ENCODE measurements around the gene AUTS2. TPM values are rescaled to one million over a fixed set of nuclear protein-coding genes. Genes with fewer than 3 reads are reported as not detected.

Gene AUTS2
- total and polyA plus RNA-seq, 10 of the 15 experiments (the other 5 are each of a cell fraction or from before 2014, with no cell fraction given) = 6.4 to 55.6 (median 21.6) TPM

DNA sequence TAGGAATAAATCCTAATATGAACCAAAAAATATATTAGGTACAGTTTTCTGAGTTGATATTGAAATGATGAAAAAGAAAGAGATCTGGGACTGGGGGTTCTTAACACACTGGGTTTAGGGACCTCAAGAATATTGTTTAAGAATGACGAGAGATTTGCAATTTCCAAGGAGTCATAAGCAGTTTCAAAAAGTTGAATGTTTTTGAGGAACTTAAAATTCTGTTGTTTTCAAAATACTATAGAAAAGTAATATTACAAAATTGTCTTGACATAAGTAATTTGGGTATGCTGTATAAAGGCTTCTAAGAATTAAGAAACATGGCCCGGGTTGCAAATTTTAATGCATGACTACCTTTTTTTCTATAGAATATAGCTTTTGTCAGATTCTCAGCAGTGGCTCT is 88.1 kb downstream of the AUTS2 start (continued):
- TF ChIP-seq, protein P1, sequence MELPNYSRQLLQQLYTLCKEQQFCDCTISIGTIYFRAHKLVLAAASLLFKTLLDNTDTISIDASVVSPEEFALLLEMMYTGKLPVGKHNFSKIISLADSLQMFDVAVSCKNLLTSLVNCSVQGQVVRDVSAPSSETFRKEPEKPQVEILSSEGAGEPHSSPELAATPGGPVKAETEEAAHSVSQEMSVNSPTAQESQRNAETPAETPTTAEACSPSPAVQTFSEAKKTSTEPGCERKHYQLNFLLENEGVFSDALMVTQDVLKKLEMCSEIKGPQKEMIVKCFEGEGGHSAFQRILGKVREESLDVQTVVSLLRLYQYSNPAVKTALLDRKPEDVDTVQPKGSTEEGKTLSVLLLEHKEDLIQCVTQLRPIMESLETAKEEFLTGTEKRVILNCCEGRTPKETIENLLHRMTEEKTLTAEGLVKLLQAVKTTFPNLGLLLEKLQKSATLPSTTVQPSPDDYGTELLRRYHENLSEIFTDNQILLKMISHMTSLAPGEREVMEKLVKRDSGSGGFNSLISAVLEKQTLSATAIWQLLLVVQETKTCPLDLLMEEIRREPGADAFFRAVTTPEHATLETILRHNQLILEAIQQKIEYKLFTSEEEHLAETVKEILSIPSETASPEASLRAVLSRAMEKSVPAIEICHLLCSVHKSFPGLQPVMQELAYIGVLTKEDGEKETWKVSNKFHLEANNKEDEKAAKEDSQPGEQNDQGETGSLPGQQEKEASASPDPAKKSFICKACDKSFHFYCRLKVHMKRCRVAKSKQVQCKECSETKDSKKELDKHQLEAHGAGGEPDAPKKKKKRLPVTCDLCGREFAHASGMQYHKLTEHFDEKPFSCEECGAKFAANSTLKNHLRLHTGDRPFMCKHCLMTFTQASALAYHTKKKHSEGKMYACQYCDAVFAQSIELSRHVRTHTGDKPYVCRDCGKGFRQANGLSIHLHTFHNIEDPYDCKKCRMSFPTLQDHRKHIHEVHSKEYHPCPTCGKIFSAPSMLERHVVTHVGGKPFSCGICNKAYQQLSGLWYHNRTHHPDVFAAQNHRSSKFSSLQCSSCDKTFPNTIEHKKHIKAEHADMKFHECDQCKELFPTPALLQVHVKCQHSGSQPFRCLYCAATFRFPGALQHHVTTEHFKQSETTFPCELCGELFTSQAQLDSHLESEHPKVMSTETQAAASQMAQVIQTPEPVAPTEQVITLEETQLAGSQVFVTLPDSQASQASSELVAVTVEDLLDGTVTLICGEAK (IDR thresholded peaks at IDR 0.05; ENCODE audit: borderline replicate concordance) = no peak
- TF ChIP-seq, protein P2, sequence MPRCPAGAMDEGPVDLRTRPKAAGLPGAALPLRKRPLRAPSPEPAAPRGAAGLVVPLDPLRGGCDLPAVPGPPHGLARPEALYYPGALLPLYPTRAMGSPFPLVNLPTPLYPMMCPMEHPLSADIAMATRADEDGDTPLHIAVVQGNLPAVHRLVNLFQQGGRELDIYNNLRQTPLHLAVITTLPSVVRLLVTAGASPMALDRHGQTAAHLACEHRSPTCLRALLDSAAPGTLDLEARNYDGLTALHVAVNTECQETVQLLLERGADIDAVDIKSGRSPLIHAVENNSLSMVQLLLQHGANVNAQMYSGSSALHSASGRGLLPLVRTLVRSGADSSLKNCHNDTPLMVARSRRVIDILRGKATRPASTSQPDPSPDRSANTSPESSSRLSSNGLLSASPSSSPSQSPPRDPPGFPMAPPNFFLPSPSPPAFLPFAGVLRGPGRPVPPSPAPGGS (IDR thresholded peaks at IDR 0.05; ENCODE audit: borderline replicate concordance, insufficient read depth, low read depth, low read length, poor library complexity, severe bottlenecking) = no peak
- TF ChIP-seq, protein P3, sequence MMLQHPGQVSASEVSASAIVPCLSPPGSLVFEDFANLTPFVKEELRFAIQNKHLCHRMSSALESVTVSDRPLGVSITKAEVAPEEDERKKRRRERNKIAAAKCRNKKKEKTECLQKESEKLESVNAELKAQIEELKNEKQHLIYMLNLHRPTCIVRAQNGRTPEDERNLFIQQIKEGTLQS (IDR thresholded peaks at IDR 0.05; ENCODE audit: borderline replicate concordance, extremely low read depth, low read depth, low read length) = no peak
- TF ChIP-seq BMI1 (IDR thresholded peaks at IDR 0.05; ENCODE audit: borderline replicate concordance) = no peak
- no peak for TF ChIP-seq NR2C1 (IDR thresholded peaks at IDR 0.05)
- TF ChIP-seq, protein P4, sequence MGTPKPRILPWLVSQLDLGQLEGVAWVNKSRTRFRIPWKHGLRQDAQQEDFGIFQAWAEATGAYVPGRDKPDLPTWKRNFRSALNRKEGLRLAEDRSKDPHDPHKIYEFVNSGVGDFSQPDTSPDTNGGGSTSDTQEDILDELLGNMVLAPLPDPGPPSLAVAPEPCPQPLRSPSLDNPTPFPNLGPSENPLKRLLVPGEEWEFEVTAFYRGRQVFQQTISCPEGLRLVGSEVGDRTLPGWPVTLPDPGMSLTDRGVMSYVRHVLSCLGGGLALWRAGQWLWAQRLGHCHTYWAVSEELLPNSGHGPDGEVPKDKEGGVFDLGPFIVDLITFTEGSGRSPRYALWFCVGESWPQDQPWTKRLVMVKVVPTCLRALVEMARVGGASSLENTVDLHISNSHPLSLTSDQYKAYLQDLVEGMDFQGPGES (IDR thresholded peaks at IDR 0.05) = no peak

Measured in GM12878 (cell line).